Fibroblast of lung (primary cell): ENCODE measurements around the gene PCGF1. TPM values are rescaled to one million over a fixed set of nuclear protein-coding genes. Genes with fewer than 3 reads are reported as not detected.

ENCODE experiments used
- DNase-seq, 2 donors: peaks; one replicate each; pipeline versions ENCODE4 v3.0.0 to v3.0.0-alpha.2; 2010; ENCODE audit warnings: low read depth in 2 of 2
- H2AFZ ChIP-seq: 2 replicates; pipeline ENCODE4 v1.5.1; 2012; ENCODE audit warnings: low read length, control low read depth, inconsistent platforms
- H3K27ac ChIP-seq: 2 replicates; pipeline ENCODE4 v1.5.1; 2011; ENCODE audit warnings: low read length, control low read depth; ENCODE audit not compliant: insufficient read depth
- H3K27me3 ChIP-seq: 2 replicates; pipeline ENCODE4 v1.5.1; 2011; ENCODE audit warnings: mild to moderate bottlenecking, low read length; ENCODE audit not compliant: control insufficient read depth, insufficient read depth
- H3K36me3 ChIP-seq: 2 replicates; pipeline ENCODE4 v1.5.1; 2011; ENCODE audit warnings: low read length; ENCODE audit not compliant: control insufficient read depth, insufficient read depth
- H3K4me1 ChIP-seq: 2 replicates; pipeline ENCODE4 v1.5.1; 2011; ENCODE audit warnings: low read length; ENCODE audit not compliant: control insufficient read depth, insufficient read depth; ENCODE audit errors: extremely low read depth
- H3K4me2 ChIP-seq: 2 replicates; pipeline ENCODE4 v1.5.1; 2011; ENCODE audit warnings: low read length, control low read depth; ENCODE audit not compliant: insufficient read depth; ENCODE audit errors: extremely low read depth
- H3K4me3 ChIP-seq, 4 experiments: fragments of 200-600 bp in 1 of 4; sonication (generic) in 1 of 4; replicated peaks in 1 of 4; 2 replicates each; pipeline ENCODE4 v1.5.1; 2011 to 2016; ENCODE audit warnings: low read length in 4 of 4, low read depth in 3 of 4, mild to moderate bottlenecking in 3 of 4, control low read depth in 2 of 4, inconsistent platforms in 1 of 4, mixed read lengths in 1 of 4; ENCODE audit not compliant: insufficient read depth in 1 of 4; ENCODE audit errors: control extremely low read depth in 1 of 4
- H3K79me2 ChIP-seq: 2 replicates; pipeline ENCODE4 v1.5.1; 2012; ENCODE audit warnings: mild to moderate bottlenecking, low read length, inconsistent platforms; ENCODE audit not compliant: control insufficient read depth, insufficient read depth
- H3K9ac ChIP-seq: 2 replicates; pipeline ENCODE4 v1.5.1; 2011; ENCODE audit warnings: mild to moderate bottlenecking, low read length, control low read depth; ENCODE audit not compliant: insufficient read depth
- H3K9me3 ChIP-seq: 2 replicates; pipeline ENCODE4 v1.5.1; 2012; ENCODE audit warnings: low read depth, low read length; ENCODE audit not compliant: control insufficient read depth, insufficient read depth
- H4K20me1 ChIP-seq: 2 replicates; pipeline ENCODE4 v1.5.1; 2011; ENCODE audit warnings: low read length; ENCODE audit not compliant: control insufficient read depth, insufficient read depth; ENCODE audit errors: extremely low read depth
- CTCF ChIP-seq, 2 donors: IDR thresholded peaks in 1 of 2; conservative IDR thresholded peaks in 1 of 2; 1 replicate in 1 of 2; 2 replicates in 1 of 2; pipeline ENCODE4 v1.5.1; 2011 to 2012; ENCODE audit warnings: low read length in 2 of 2, control low read depth in 1 of 2, inconsistent platforms in 1 of 2, low read depth in 1 of 2, mild to moderate bottlenecking in 1 of 2
- EZH2 ChIP-seq: IDR thresholded peaks from 2 replicates; pipeline ENCODE4 v1.5.1; 2012; ENCODE audit warnings: low read length, control low read depth, mild to moderate bottlenecking; ENCODE audit errors: missing control alignments
- polyA plus RNA-seq, 2 donors: library from polyadenylated mRNA; depleted of rRNA in 1 of 2; stranded (reverse) in 1 of 2; unstranded in 1 of 2; fragments of >200 nt; gene quantifications; 2 replicates each; pipeline ENCODE4 v1.2.1, GENCODE V29; 2011 to 2012; ENCODE audit warnings: missing spikeins in 1 of 2
- total RNA-seq: library from RNA; depleted of rRNA; stranded (reverse); fragments of >200 nt; gene quantifications from 2 replicates; pipeline ENCODE4 v1.2.1, GENCODE V29; 2014

Gene PCGF1
- total and polyA plus RNA-seq, 2 donors (not counting 1 experiment from before 2014, with no cell fraction given) = 23.8 to 35.5 TPM

GRCh38 chr2:74531666-74532065 is 24.2 kb upstream of the PCGF1 start:
- H3K4me1 ChIP-seq = peaks cover 7% of the 10 kb centered on the region
- peak overlapping the region in 1 of 4 experiments; percentile 97 for H3K4me3 ChIP-seq
- no peak overlapping the region for H3K27ac ChIP-seq

GRCh38 chr2:74530239-74531187 is 23.0 kb upstream of the PCGF1 start:
- DNase-seq = peak in 1 of 2 donors; percentile 41
- Histone ChIP-seq H4K20me1 (no peaks in the 10 kb centered on the region), H3K79me2 (peaks cover 25% of the 10 kb centered on the region)

More at GRCh38 chr2:74531666-74532065, 24.2 kb upstream of the PCGF1 start:
- Histone ChIP-seq H4K20me1 (no peaks in the 10 kb centered on the region), H3K79me2 (peaks cover 25% of the 10 kb centered on the region), H3K36me3 (peaks cover 19% of the 10 kb centered on the region), H2AFZ (no peak overlapping the region), H3K4me2 (no peak overlapping the region), H3K9ac (no peak overlapping the region), H3K27me3 (no peaks in the 10 kb centered on the region), H3K9me3 (no peaks in the 10 kb centered on the region)
- no peak for DNase-seq
- TF ChIP-seq EZH2 = no peak
- no peak for TF ChIP-seq CTCF (conservative IDR thresholded peaks at IDR 0.05 in 1 of 2, IDR thresholded peaks at IDR 0.05 in 1 of 2; ENCODE audit: low read depth in 1 of 2, low read length in 2 of 2)

More at GRCh38 chr2:74530239-74531187, 23.0 kb upstream of the PCGF1 start:
- H3K27me3 ChIP-seq = no peaks in the 10 kb centered on the region
- H3K9me3 ChIP-seq = no peaks in the 10 kb centered on the region
- H3K36me3 ChIP-seq = peaks cover 23% of the 10 kb centered on the region
- peak overlapping the region; percentile 68 for H2AFZ ChIP-seq
- TF ChIP-seq CTCF (conservative IDR thresholded peaks at IDR 0.05 in 1 of 2, IDR thresholded peaks at IDR 0.05 in 1 of 2; ENCODE audit: low read depth in 1 of 2, low read length in 2 of 2) = no peak
- no peak for TF ChIP-seq EZH2
- H3K4me2 ChIP-seq = peak overlapping the region; percentile 95
- H3K4me1 ChIP-seq = peaks cover 7% of the 10 kb centered on the region
- peak overlapping the region; percentile 63 for H3K27ac ChIP-seq
- H3K4me3 ChIP-seq = peak overlapping the region; percentile 72 to 97 (median 78)
- peak overlapping the region; percentile 72 for H3K9ac ChIP-seq
